Measurements from ENCODE around the gene SMYD3. TPM values are rescaled to one million over a fixed set of nuclear protein-coding genes. Genes with fewer than 3 reads are reported as not detected.
"Not testable (repeated sequence)": the region's sequence is repeated elsewhere in the genome, so short reads cannot be mapped to it uniquely, and the experiment has no call there.

Gene SMYD3
- total RNA-seq, 1 donor from 2014 or later: 28.3 TPM

- peak; percentile 55 for DNase-seq
These were observed 520.5 kb downstream of the SMYD3 start for GRCh38 chr1:245986404-245987218.

GRCh38 chr1:245984390-245985155, 522.5 kb downstream of the SMYD3 start:
- DNase-seq: no peak

GRCh38 chr1:245983294-245983967, 523.6 kb downstream of the SMYD3 start:
- no peak for DNase-seq

GRCh38 chr1:245979589-245979988, 527.5 kb downstream of the SMYD3 start:
- DNase-seq: no peak

- no peak for DNase-seq
These were observed 528.2 kb downstream of the SMYD3 start for GRCh38 chr1:245978915-245979314.

GRCh38 chr1:245972476-245972875, 534.6 kb downstream of the SMYD3 start:
- DNase-seq: no peak

- DNase-seq: no peak
These were observed 535.4 kb downstream of the SMYD3 start for GRCh38 chr1:245971711-245972085.

- DNase-seq: not testable (repeated sequence)
These were observed 535.9 kb downstream of the SMYD3 start for GRCh38 chr1:245971076-245971710.

GRCh38 chr1:245969283-245969682, 537.8 kb downstream of the SMYD3 start:
- no peak for DNase-seq

- no peak for DNase-seq
These were observed 538.3 kb downstream of the SMYD3 start for GRCh38 chr1:245968775-245969174.

- DNase-seq: no peak
These were observed 541.7 kb downstream of the SMYD3 start for GRCh38 chr1:245965398-245965797.

GRCh38 chr1:245963649-245964048, 543.4 kb downstream of the SMYD3 start:
- no peak for DNase-seq

GRCh38 chr1:245962453-245962852, 544.6 kb downstream of the SMYD3 start:
- DNase-seq: no peak

- DNase-seq: no peak
These were observed 545.9 kb downstream of the SMYD3 start for GRCh38 chr1:245961137-245961540.

- DNase-seq: no peak
These were observed 546.9 kb downstream of the SMYD3 start for GRCh38 chr1:245960171-245960570.

GRCh38 chr1:245958016-245958415, 549.1 kb downstream of the SMYD3 start:
- DNase-seq: no peak

GRCh38 chr1:245957427-245957826, 549.7 kb downstream of the SMYD3 start:
- DNase-seq: no peak

GRCh38 chr1:245956225-245956624, 550.9 kb downstream of the SMYD3 start:
- no peak for DNase-seq

GRCh38 chr1:245953876-245954660, 553.0 kb downstream of the SMYD3 start:
- no peak for DNase-seq

- DNase-seq: no peak
These were observed 554.6 kb downstream of the SMYD3 start for GRCh38 chr1:245952383-245953026.

- no peak for DNase-seq
These were observed 558.3 kb downstream of the SMYD3 start for GRCh38 chr1:245948786-245949185.
